GM12878 (cell line): ENCODE measurements around the gene LENEP. TPM values are rescaled to one million over a fixed set of nuclear protein-coding genes. Genes with fewer than 3 reads are reported as not detected.
A peak's percentile ranks its signal among the peaks of the same experiment; 100 is the strongest.

ENCODE experiments used
- ATAC-seq: fragments of 200-7000 bp; cut with Tn5 transposase; 3 replicates; pipeline ENCODE4 v1.9.1; 2020; ENCODE audit warnings: mild to moderate bottlenecking, moderate library complexity
- BruUV-seq: library from RNA; stranded (reverse); fragments of 400-500 nt; replicated peaks from 2 replicates; lab custom pipeline; 2021; lab: Mats Ljungman, UMichigan
- CTCF ChIA-PET: fragments of 300-600 bp; sonication (Branson Sonifier 250); formaldehyde crosslinking; extraction: SDS; loops from one replicate; lab custom pipeline; 2021; ENCODE audit warnings: inconsistent platforms; lab: Yijun Ruan, JAX
- POLR2A ChIA-PET: fragments of 350-600 bp; formaldehyde crosslinking; extraction: SDS; loops from one replicate; lab custom pipeline; 2021; ENCODE audit warnings: inconsistent platforms; lab: Charles Lee
- RAD21 ChIA-PET: fragments of 300-600 bp; sonication (Branson Sonifier 250); formaldehyde crosslinking; loops from one replicate; lab custom pipeline; 2023; ENCODE audit warnings: antibody characterized with exemption; ENCODE audit not compliant: unreplicated experiment; lab: Charles Lee
- SMC1A ChIA-PET: fragments of 300-600 bp; sonication (Branson Sonifier 250); formaldehyde crosslinking; loops from one replicate; lab custom pipeline; 2023; ENCODE audit not compliant: unreplicated experiment, uncharacterized antibody; lab: Charles Lee
- DNase-seq: peaks from one replicate; pipeline ENCODE4 v3.0.0-alpha.2; 2011; ENCODE audit warnings: low read depth, low spot score
- FAIRE-seq: peaks from 3 replicates; lab custom pipeline; 2011; peaks lifted over from hg19 to GRCh38; lab: Jason Lieb, UNC
- H2AFZ ChIP-seq: 2 replicates; pipeline ENCODE4 v1.6.0; 2011; ENCODE audit warnings: low read depth, low read length, control low read depth; ENCODE audit not compliant: control insufficient read depth
- H3K27ac ChIP-seq: 2 replicates; pipeline ENCODE4 v1.5.1; 2011; ENCODE audit warnings: control low read depth; ENCODE audit not compliant: control insufficient read depth, insufficient read depth
- H3K27me3 ChIP-seq, 2 experiments: replicated peaks in 1 of 2; 2 replicates each; pipeline versions ENCODE4 v1.6.0 to v1.6.1; 2011; ENCODE audit warnings: low read length in 1 of 2; ENCODE audit not compliant: control insufficient read depth in 2 of 2, insufficient read depth in 2 of 2
- H3K36me3 ChIP-seq, 2 experiments: 2 replicates each; pipeline ENCODE4 v1.5.1; 2011; ENCODE audit warnings: low read length in 1 of 2; ENCODE audit not compliant: control insufficient read depth in 2 of 2, insufficient read depth in 2 of 2
- H3K4me1 ChIP-seq: 2 replicates; pipeline ENCODE4 v1.6.1; 2011; ENCODE audit warnings: mild to moderate bottlenecking, low read length, moderate library complexity, mixed read lengths; ENCODE audit not compliant: control insufficient read depth, insufficient read depth
- H3K4me2 ChIP-seq: 2 replicates; pipeline ENCODE4 v1.6.0; 2011; ENCODE audit warnings: control low read depth; ENCODE audit not compliant: control insufficient read depth, insufficient read depth
- H3K4me3 ChIP-seq: fragments of 200-600 bp; sonication (generic); 2 replicates; pipeline ENCODE4 v1.5.1; 2016
- H3K79me2 ChIP-seq: 2 replicates; pipeline ENCODE4 v1.6.0; 2011; ENCODE audit warnings: low read length; ENCODE audit not compliant: control insufficient read depth, insufficient read depth
- H3K9ac ChIP-seq: 2 replicates; pipeline ENCODE4 v1.8.0; 2011; ENCODE audit warnings: low read length, control low read depth, mixed read lengths; ENCODE audit not compliant: control insufficient read depth, insufficient read depth
- H3K9me3 ChIP-seq: replicated peaks from 3 replicates; pipeline ENCODE4 v1.5.1; 2011; ENCODE audit warnings: mild to moderate bottlenecking, low read length; ENCODE audit not compliant: control insufficient read depth, insufficient read depth
- H4K20me1 ChIP-seq: 2 replicates; pipeline ENCODE4 v1.6.0; 2011; ENCODE audit not compliant: control insufficient read depth, insufficient read depth
- CREM ChIP-seq: IDR thresholded peaks from 2 replicates; pipeline ENCODE4 v1.6.1; 2014; ENCODE audit warnings: antibody characterized with exemption, low read depth
- ETV6 ChIP-seq, 2 experiments: fragments of 450-650 bp in 1 of 2; IDR thresholded peaks in 1 of 2; conservative IDR thresholded peaks in 1 of 2; 2 replicates each; pipeline ENCODE4 v1.6.1; 2014; ENCODE audit warnings: antibody characterized with exemption in 1 of 2, borderline replicate concordance in 1 of 2, low read depth in 1 of 2, mild to moderate bottlenecking in 1 of 2, moderate library complexity in 1 of 2
- EZH2 ChIP-seq: IDR thresholded peaks from 2 replicates; pipeline ENCODE4 v1.6.1; 2012; ENCODE audit warnings: low read depth, mild to moderate bottlenecking, control low read depth, inconsistent platforms, low read length, borderline replicate concordance; ENCODE audit not compliant: control insufficient read depth
- IKZF1 ChIP-seq: fragments of 450-650 bp; conservative IDR thresholded peaks from 2 replicates; pipeline ENCODE4 v1.6.1; 2017; ENCODE audit warnings: antibody characterized with exemption, mild to moderate bottlenecking
- IKZF2 ChIP-seq, 2 experiments: fragments of 450-650 bp; IDR thresholded peaks; 2 replicates each; pipeline ENCODE4 v1.6.1; 2017; ENCODE audit warnings: mild to moderate bottlenecking in 2 of 2, moderate library complexity in 2 of 2
- MXI1 ChIP-seq: fragments of 150-350 bp; IDR thresholded peaks from 2 replicates; pipeline ENCODE4 v1.6.1; 2011; ENCODE audit warnings: low read depth, mild to moderate bottlenecking, inconsistent platforms, low read length, improper control_type of control experiment
- SMARCA5 ChIP-seq: fragments of 450-650 bp; IDR thresholded peaks from 2 replicates; pipeline ENCODE4 v1.6.1; 2017; ENCODE audit warnings: mild to moderate bottlenecking
- SREBF1 ChIP-seq: IDR thresholded peaks from 2 replicates; pipeline ENCODE4 v1.6.1; 2012; ENCODE audit warnings: mild to moderate bottlenecking, low read length
- ZBTB40 ChIP-seq: fragments of 450-650 bp; IDR thresholded peaks from 2 replicates; pipeline ENCODE4 v1.6.1; 2016; ENCODE audit warnings: mild to moderate bottlenecking, moderate library complexity, borderline replicate concordance
- ZNF622 ChIP-seq: fragments of 450-650 bp; IDR thresholded peaks from 2 replicates; pipeline ENCODE4 v1.6.1; 2017; ENCODE audit warnings: mild to moderate bottlenecking, inconsistent platforms
- WGBS: methylation state at CpG from one replicate; pipeline ENCODE4 v1.1.6; 2016; ENCODE audit warnings: low lambda C conversion rate; ENCODE audit not compliant: insufficient replicate concordance, insufficient coverage; ENCODE audit errors: missing lambda C conversion rate; 5-methylcytosine and 5-hydroxymethylcytosine counted together
- in situ Hi-C: fragments of 300-500 bp; cut with MboI; formaldehyde crosslinking; loops from 9 replicates; pipeline ENCODE4 v1.14.3; 2018; ENCODE audit warnings: mixed read lengths
- intact Hi-C: fragments of 100-400 bp; cut with micrococcal nuclease; formaldehyde crosslinking; loops from one replicate; pipeline ENCODE4 v1.14.2; 2022; ENCODE audit not compliant: unreplicated experiment
- polyA plus RNA-seq, 11 experiments: library from polyadenylated mRNA; depleted of rRNA in 4 of 11; unstranded in 6 of 11; stranded (reverse) in 5 of 11; fragments of >200 nt; fragmentation: Nextera tagmentation in 4 of 11; fragmentation: Illumina TruSeq in 1 of 11; extraction: Ambion mirVana in 4 of 11; extraction: Trizol in 1 of 11; gene quantifications; 1 replicate in 1 of 11; 2 replicates in 10 of 11; pipeline versions ENCODE4 v1.2.1 to v1.2.3, GENCODE V29; 2011 to 2016; ENCODE audit warnings: inconsistent platforms in 2 of 11, missing spikeins in 2 of 11, low read depth in 1 of 11
- total RNA-seq, 4 experiments: library from RNA; depleted of rRNA in 3 of 4; stranded (reverse); fragments of >200 nt in 3 of 4; fragmentation: Illumina TruSeq in 1 of 4; extraction: Trizol in 1 of 4; gene quantifications; 2 replicates each; pipeline versions ENCODE4 v1.2.1 to v1.2.3, GENCODE V29; 2013 to 2021
- TF ChIP-seq, protein P1 (sequence below): fragments of 450-650 bp; conservative IDR thresholded peaks from 2 replicates; pipeline ENCODE4 v1.6.1; 2017; ENCODE audit warnings: mild to moderate bottlenecking, moderate library complexity
- TF ChIP-seq, protein P2 (sequence below): fragments of 450-650 bp; IDR thresholded peaks from 2 replicates; pipeline ENCODE4 v1.6.1; 2017; ENCODE audit warnings: low read depth, mild to moderate bottlenecking, moderate library complexity
- TF ChIP-seq, protein P3 (sequence below): IDR thresholded peaks from 2 replicates; pipeline ENCODE4 v1.6.1; 2011; ENCODE audit warnings: low read depth, mild to moderate bottlenecking, low read length, moderate library complexity, borderline replicate concordance; ENCODE audit errors: extremely low read depth

Gene LENEP
- total and polyA plus RNA-seq, 10 of the 15 experiments (the other 5 are each of a cell fraction or from before 2014, with no cell fraction given), result 0.27 to 1.1 (median 0.64) TPM; not detected in 7

DNA sequence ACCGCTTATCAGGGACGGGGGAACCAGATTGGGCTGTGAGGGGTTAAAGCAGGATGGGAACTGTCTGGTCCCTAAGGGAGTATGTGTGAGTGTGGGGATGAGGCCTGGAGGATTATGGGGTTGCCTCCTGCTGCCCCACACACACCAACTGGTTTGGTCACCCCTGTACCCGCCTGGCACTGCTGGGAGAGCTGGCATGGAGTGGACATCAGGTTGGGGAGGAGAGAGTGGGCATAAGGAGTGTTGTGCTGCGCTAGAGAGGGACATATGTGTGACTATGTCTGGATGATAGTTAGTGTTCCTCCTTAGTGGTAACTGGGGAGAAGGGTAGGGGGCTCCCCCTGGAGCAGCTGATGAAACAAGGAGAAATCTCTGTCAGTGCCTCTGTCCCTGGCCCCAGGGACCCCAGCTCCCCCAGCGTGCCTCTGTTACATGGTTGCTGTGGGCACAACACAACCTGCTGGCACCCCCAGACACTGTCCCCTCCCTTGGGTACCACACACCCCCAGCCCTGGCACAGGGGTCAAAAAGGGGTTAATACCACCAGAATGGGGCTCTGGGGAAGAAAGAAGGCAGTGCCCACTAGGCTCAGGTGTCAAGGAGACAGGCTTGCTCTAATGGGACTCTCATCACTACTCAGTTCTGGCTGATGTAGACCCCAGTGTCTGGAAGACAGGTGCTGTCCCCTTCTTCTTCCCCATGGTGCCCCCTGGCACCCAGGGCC, 11.1 kb downstream of the LENEP start:
- Histone ChIP-seq H3K4me3 (peak overlapping the region; percentile 99), H3K9me3 (no peaks in the 10 kb centered on the region), H2AFZ (0 out of 2 replicates have a peak overlapping the region, but pooled peaks have one; percentile 43), H4K20me1 (0 out of 2 replicates have a peak, but pooled peaks cover 3% of the 10 kb centered on the region), H3K79me2 (peaks cover 59% of the 10 kb centered on the region), H3K9ac (peak overlapping the region; percentile 85), H3K36me3 (no peaks in the 10 kb centered on the region; a peak in 2 of 4 replicates), H3K27ac (peak overlapping the region; percentile 91), H3K4me2 (peak overlapping the region; percentile 98), H3K27me3 (no peaks in the 10 kb centered on the region), H3K4me1 (peaks cover 44% of the 10 kb centered on the region)
- DNase-seq (no peak), FAIRE-seq (no peak), ATAC-seq (no peak)
- in situ Hi-C loops (no loop called here), intact Hi-C loops (loop anchor here (5.0 kb wide), 1 partner anchor 42 kb away; the partner anchor contains the start of gene PYGO2)
- TSS peak; percentile 56 for BruUV-seq
- ChIA-PET CTCF (interaction anchor here (0.6 to 2.1 kb wide), 6 partner anchors 8 to 60 kb away, joined by 3 to 18 read pairs (median 3); no protein-coding TSS in a partner anchor), POLR2A (interaction anchor here (1.0 to 1.9 kb wide), 7 partner anchors 12 to 53 kb away, joined by 3 to 8 read pairs (median 4); partner anchors contain the start of genes FLAD1, PYGO2 and SHC1), RAD21 (interaction anchor here (1.1 to 3.3 kb wide), 4 partner anchors 11 to 49 kb away, joined by 4 to 14 read pairs (median 4); partner anchors contain the start of gene PBXIP1), SMC1A (interaction anchor here (0.6 to 1.4 kb wide), 6 partner anchors 8 to 825 kb away, joined by 3 to 4 read pairs (median 3); no protein-coding TSS in a partner anchor)
- 1% methylated on average over 5 of the region's 5 CpGs for WGBS
- TF ChIP-seq, protein P1, sequence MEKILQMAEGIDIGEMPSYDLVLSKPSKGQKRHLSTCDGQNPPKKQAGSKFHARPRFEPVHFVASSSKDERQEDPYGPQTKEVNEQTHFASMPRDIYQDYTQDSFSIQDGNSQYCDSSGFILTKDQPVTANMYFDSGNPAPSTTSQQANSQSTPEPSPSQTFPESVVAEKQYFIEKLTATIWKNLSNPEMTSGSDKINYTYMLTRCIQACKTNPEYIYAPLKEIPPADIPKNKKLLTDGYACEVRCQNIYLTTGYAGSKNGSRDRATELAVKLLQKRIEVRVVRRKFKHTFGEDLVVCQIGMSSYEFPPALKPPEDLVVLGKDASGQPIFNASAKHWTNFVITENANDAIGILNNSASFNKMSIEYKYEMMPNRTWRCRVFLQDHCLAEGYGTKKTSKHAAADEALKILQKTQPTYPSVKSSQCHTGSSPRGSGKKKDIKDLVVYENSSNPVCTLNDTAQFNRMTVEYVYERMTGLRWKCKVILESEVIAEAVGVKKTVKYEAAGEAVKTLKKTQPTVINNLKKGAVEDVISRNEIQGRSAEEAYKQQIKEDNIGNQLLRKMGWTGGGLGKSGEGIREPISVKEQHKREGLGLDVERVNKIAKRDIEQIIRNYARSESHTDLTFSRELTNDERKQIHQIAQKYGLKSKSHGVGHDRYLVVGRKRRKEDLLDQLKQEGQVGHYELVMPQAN, result no peak
- TF ChIP-seq CREM, result no peak
- peak; percentile 15; the same call in 1 of the 2 replicates for TF ChIP-seq SMARCA5
- TF ChIP-seq, protein P2, sequence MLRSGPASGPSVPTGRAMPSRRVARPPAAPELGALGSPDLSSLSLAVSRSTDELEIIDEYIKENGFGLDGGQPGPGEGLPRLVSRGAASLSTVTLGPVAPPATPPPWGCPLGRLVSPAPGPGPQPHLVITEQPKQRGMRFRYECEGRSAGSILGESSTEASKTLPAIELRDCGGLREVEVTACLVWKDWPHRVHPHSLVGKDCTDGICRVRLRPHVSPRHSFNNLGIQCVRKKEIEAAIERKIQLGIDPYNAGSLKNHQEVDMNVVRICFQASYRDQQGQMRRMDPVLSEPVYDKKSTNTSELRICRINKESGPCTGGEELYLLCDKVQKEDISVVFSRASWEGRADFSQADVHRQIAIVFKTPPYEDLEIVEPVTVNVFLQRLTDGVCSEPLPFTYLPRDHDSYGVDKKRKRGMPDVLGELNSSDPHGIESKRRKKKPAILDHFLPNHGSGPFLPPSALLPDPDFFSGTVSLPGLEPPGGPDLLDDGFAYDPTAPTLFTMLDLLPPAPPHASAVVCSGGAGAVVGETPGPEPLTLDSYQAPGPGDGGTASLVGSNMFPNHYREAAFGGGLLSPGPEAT, result 0 out of 2 replicates have a peak, but pooled peaks have one; percentile 8
- peak in 1 of 2 experiments; percentile 11; a peak in 1 of 4 replicates for TF ChIP-seq IKZF2 (IDR thresholded peaks at IDR 0.05)
- no peak for TF ChIP-seq EZH2
- TF ChIP-seq ZNF622, result no peak
- no peak for TF ChIP-seq SREBF1
- TF ChIP-seq, protein P3, sequence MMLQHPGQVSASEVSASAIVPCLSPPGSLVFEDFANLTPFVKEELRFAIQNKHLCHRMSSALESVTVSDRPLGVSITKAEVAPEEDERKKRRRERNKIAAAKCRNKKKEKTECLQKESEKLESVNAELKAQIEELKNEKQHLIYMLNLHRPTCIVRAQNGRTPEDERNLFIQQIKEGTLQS, result no peak
- TF ChIP-seq IKZF1, result peak; percentile 42
- no peak for TF ChIP-seq MXI1
- 0 out of 2 replicates have a peak, but pooled peaks have one; percentile 9 for TF ChIP-seq ZBTB40
- TF ChIP-seq ETV6 (conservative IDR thresholded peaks at IDR 0.05 in 1 of 2, IDR thresholded peaks at IDR 0.05 in 1 of 2; ENCODE audit: borderline replicate concordance in 1 of 2, low read depth in 1 of 2), result 0 out of 4 replicates have a peak, but pooled peaks of 1 of the 2 experiments have one; percentile 12
